Uterus (tissue), 4 donors: ENCODE results near the gene XYLT1. TPM values are rescaled to one million over a fixed set of nuclear protein-coding genes. Genes with fewer than 3 reads are reported as not detected.

Experiments
- DNase-seq, 2 donors: peaks; one replicate each; pipeline ENCODE4 v3.0.0-alpha.2; 2019 to 2020
- H3K27ac ChIP-seq, 2 donors: fragments of 200-600 bp; sonication (generic); 1 replicate in 1 of 2; 2 replicates in 1 of 2; pipeline ENCODE4 v1.5.1; 2016 to 2018
- H3K27me3 ChIP-seq, 2 donors: fragments of 200-600 bp; sonication (generic); one replicate each; pipeline ENCODE4 v1.5.1; 2018 to 2019; ENCODE audit warnings: control low read depth in 1 of 2
- H3K36me3 ChIP-seq, 2 donors: fragments of 200-600 bp; sonication (generic); one replicate each; pipeline ENCODE4 v1.5.1; 2019; ENCODE audit warnings: control low read depth in 1 of 2
- H3K4me1 ChIP-seq, 2 donors: fragments of 200-600 bp; sonication (generic); one replicate each; pipeline ENCODE4 v1.5.1; 2018 to 2019; ENCODE audit warnings: control low read depth in 1 of 2
- H3K4me3 ChIP-seq, 2 donors: fragments of 200-600 bp; sonication (generic); 1 replicate in 1 of 2; 2 replicates in 1 of 2; pipeline ENCODE4 v1.5.1; 2018 to 2019; ENCODE audit warnings: mild to moderate bottlenecking in 1 of 2
- H3K9me3 ChIP-seq, 2 donors: fragments of 200-600 bp; sonication (generic); one replicate each; pipeline ENCODE4 v1.5.1; 2019; ENCODE audit warnings: control low read depth in 1 of 2
- POLR2A ChIP-seq, 2 donors: fragments of 450-650 bp; IDR thresholded peaks; one replicate each; pipeline ENCODE4 v1.6.1; 2016; ENCODE audit warnings: antibody characterized with exemption in 2 of 2, mild to moderate bottlenecking in 1 of 2, moderate library complexity in 1 of 2
- intact Hi-C: fragments of 100-400 bp; cut with DNase I; formaldehyde crosslinking; loops from one replicate; pipeline ENCODE4 v1.15.1; 2023; ENCODE audit warnings: low total_unique reads
- total RNA-seq, 4 donors: library from RNA; depleted of rRNA in 3 of 4; stranded (reverse); fragments of >200 nt in 3 of 4; gene quantifications; one replicate each; pipeline versions ENCODE4 v1.1.0 to v1.2.4, GENCODE V29; 2014 to 2023
- TF ChIP-seq, protein P1 (sequence below), 4 experiments: fragments of 200-600 bp in 2 of 4; fragments of 450-650 bp in 2 of 4; sonication (generic) in 2 of 4; IDR thresholded peaks; one replicate each; pipeline ENCODE4 v1.5.1; 2016 to 2019; ENCODE audit warnings: antibody characterized with exemption in 4 of 4, mild to moderate bottlenecking in 2 of 4, moderate library complexity in 1 of 4
- donor health status: DM: yes; HTN: yes; CAD: no.

The XYLT1 gene
- total RNA-seq, 4 donors from 2014 or later: 1.5 to 42.2 (median 15.7) TPM

DNA sequence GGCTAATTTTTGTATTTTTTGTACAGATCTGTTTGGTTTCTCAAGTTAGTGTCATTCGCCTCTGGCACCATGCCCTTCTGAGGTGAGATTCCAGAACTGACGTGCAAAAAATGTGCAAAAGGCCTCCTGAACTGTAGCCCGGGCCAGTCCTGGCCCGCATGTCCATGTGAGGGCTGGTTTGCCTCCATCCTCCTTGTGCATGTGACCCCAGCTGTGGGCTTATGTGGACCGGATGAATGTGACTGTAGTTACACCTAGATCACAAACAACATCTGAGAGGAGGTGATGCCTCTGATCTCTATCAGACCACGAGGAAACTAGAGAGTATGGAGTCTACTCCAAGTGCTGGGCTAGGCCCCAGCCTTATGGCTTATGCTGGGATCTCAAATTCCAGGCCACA, 241.6 kb downstream of the XYLT1 start:
- intact Hi-C loops: no loop called here
- Histone ChIP-seq H3K4me3 (no peak overlapping the region), H3K27ac (no peak overlapping the region), H3K27me3 (no peaks in the 10 kb centered on the region), H3K4me1 (peaks cover 0 to 4% of the 10 kb centered on the region in 2 donors), H3K36me3 (no peaks in the 10 kb centered on the region), H3K9me3 (no peaks in the 10 kb centered on the region)
- TF ChIP-seq POLR2A (IDR thresholded peaks at IDR 0.05): no peak
- TF ChIP-seq, protein P1, sequence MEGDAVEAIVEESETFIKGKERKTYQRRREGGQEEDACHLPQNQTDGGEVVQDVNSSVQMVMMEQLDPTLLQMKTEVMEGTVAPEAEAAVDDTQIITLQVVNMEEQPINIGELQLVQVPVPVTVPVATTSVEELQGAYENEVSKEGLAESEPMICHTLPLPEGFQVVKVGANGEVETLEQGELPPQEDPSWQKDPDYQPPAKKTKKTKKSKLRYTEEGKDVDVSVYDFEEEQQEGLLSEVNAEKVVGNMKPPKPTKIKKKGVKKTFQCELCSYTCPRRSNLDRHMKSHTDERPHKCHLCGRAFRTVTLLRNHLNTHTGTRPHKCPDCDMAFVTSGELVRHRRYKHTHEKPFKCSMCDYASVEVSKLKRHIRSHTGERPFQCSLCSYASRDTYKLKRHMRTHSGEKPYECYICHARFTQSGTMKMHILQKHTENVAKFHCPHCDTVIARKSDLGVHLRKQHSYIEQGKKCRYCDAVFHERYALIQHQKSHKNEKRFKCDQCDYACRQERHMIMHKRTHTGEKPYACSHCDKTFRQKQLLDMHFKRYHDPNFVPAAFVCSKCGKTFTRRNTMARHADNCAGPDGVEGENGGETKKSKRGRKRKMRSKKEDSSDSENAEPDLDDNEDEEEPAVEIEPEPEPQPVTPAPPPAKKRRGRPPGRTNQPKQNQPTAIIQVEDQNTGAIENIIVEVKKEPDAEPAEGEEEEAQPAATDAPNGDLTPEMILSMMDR (IDR thresholded peaks at IDR 0.05): no peak
- no peak for DNase-seq

DNA sequence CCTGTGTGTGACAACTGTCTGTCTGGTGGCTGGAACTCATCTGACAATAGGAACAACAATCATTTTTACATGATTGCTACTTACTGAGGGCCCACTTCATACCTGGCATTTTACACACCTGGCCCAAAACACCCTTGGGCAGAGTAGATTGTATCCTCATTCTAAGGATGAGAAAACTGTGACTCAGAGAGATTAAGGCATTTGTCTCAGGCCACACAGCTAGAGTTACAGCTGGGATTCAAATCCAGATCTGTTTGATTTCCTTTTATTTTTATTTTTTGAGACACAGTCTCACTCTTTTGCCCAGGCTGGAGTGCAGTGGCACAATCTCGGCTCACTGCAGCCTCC, 242.1 kb downstream of the XYLT1 start:
- DNase-seq: no peak
- H3K27me3 ChIP-seq: no peaks in the 10 kb centered on the region
- H3K4me1 ChIP-seq: peaks cover 0 to 4% of the 10 kb centered on the region in 2 donors
- no peaks in the 10 kb centered on the region for H3K9me3 ChIP-seq
- intact Hi-C loops: no loop called here
- TF ChIP-seq, protein P1 (IDR thresholded peaks at IDR 0.05): no peak
- TF ChIP-seq POLR2A (IDR thresholded peaks at IDR 0.05): no peak
- no peak overlapping the region for H3K4me3 ChIP-seq
- no peaks in the 10 kb centered on the region for H3K36me3 ChIP-seq
- no peak overlapping the region for H3K27ac ChIP-seq

DNA sequence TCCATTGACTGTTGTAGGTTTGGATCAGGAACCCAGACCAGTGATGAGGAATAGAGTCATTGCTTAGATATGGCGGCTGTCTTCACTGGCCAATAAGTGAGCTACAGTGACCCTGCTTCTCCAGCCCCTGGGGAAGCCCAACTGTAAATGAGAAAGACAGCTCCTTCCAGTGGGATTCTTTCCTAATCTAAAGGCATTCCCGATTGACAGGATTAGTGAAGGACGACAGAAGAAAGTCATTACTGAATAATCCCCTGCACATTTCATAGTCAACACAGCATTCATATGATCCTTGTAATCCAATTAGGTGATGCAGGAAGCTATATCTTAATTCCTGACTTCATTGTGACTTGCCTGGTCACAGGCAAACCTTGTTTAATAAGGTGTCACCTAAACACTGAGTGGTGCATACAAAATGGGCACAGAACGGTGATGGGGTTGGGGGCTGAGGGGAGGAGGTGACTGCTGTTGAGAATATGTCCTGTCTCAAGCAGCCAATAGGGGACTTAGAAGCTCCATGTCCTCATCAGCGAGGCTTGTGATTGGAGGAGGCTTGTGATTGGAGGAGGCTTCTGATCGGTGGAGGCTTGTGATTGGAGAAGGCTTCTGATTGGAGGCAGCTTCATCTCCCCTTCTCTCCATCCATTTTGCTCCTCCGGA, 242.6 kb downstream of the XYLT1 start:
- H3K27me3 ChIP-seq: no peaks in the 10 kb centered on the region
- TF ChIP-seq, protein P1 (IDR thresholded peaks at IDR 0.05): no peak
- no peak for TF ChIP-seq POLR2A (IDR thresholded peaks at IDR 0.05)
- intact Hi-C loops: no loop called here
- peaks cover 0 to 4% of the 10 kb centered on the region in 2 donors for H3K4me1 ChIP-seq
- no peaks in the 10 kb centered on the region for H3K36me3 ChIP-seq
- H3K27ac ChIP-seq: no peak overlapping the region
- no peak overlapping the region for H3K4me3 ChIP-seq
- H3K9me3 ChIP-seq: no peaks in the 10 kb centered on the region
- DNase-seq: no peak

DNA sequence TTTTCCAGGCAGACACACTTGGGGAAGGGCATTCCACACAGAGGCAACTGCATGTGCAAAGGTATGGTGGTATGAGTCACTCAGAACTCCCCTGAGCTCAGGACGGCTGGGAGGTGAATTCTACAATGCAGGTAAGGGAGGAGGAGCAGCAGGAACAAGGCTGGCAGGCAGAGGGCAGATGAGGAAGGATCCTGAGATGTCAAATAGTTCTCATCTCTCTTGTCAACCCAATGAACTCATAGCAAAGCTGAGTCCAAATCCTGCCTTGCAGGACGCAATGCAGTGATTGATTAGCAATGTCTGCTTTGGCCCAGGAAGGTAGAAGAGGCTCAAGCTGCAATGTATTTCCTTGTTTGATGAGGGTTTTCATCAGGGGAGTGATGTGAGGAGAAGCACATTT, 243.5 kb downstream of the XYLT1 start:
- H3K4me3 ChIP-seq: no peak overlapping the region
- H3K27me3 ChIP-seq: no peaks in the 10 kb centered on the region
- H3K27ac ChIP-seq: no peak overlapping the region
- no peaks in the 10 kb centered on the region for H3K9me3 ChIP-seq
- DNase-seq: no peak
- TF ChIP-seq, protein P1 (IDR thresholded peaks at IDR 0.05): no peak
- TF ChIP-seq POLR2A (IDR thresholded peaks at IDR 0.05): no peak
- no peaks in the 10 kb centered on the region for H3K36me3 ChIP-seq
- intact Hi-C loops: no loop called here
- peaks cover 0 to 4% of the 10 kb centered on the region in 2 donors for H3K4me1 ChIP-seq

DNA sequence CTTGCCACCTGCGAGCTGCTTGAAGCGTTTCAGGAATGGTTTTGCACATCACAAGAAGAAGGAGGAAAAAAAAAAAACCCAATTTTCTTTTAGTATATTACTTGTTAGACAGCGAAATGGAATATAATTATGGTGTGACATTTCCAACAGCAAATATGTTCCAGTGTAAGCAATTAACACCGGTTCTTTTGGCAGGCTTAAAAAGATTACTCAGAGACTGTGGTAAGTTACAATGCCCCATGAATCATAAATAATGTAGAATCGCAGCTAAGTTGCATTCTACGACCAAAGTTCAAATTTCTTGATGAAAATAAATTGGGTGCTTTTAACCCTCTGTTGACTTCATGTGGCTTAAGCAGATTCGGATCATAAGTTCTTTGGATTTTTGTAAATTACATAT, 245.2 kb downstream of the XYLT1 start:
- peaks cover 0 to 4% of the 10 kb centered on the region in 2 donors for H3K4me1 ChIP-seq
- intact Hi-C loops: no loop called here
- no peaks in the 10 kb centered on the region for H3K36me3 ChIP-seq
- no peaks in the 10 kb centered on the region for H3K27me3 ChIP-seq
- no peak overlapping the region for H3K4me3 ChIP-seq
- DNase-seq: no peak
- TF ChIP-seq, protein P1 (IDR thresholded peaks at IDR 0.05): no peak
- TF ChIP-seq POLR2A (IDR thresholded peaks at IDR 0.05): no peak
- H3K27ac ChIP-seq: peak overlapping the region; percentile 47 to 77
- no peaks in the 10 kb centered on the region for H3K9me3 ChIP-seq
